Neural cell (in vitro differentiated cells): ENCODE results near the gene NACC2.

Source experiments
- CTCF ChIP-seq: fragments of 450-650 bp; IDR thresholded peaks from 2 replicates; pipeline ENCODE4 v1.5.1; 2014; ENCODE audit warnings: antibody characterized with exemption, mild to moderate bottlenecking, moderate library complexity; ENCODE audit not compliant: poor library complexity, severe bottlenecking
- EP300 ChIP-seq: fragments of 450-650 bp; conservative IDR thresholded peaks from 2 replicates; pipeline ENCODE4 v1.6.1; 2014; ENCODE audit warnings: antibody characterized with exemption, mild to moderate bottlenecking, moderate library complexity; ENCODE audit not compliant: poor library complexity, severe bottlenecking
- SMC3 ChIP-seq: fragments of 450-650 bp; conservative IDR thresholded peaks from 2 replicates; pipeline ENCODE4 v1.6.1; 2014; ENCODE audit warnings: antibody characterized with exemption, mild to moderate bottlenecking, moderate library complexity; ENCODE audit not compliant: poor library complexity
- TAF1 ChIP-seq: IDR thresholded peaks from 2 replicates; pipeline ENCODE4 v1.6.1; 2012; ENCODE audit warnings: low read depth

DNA sequence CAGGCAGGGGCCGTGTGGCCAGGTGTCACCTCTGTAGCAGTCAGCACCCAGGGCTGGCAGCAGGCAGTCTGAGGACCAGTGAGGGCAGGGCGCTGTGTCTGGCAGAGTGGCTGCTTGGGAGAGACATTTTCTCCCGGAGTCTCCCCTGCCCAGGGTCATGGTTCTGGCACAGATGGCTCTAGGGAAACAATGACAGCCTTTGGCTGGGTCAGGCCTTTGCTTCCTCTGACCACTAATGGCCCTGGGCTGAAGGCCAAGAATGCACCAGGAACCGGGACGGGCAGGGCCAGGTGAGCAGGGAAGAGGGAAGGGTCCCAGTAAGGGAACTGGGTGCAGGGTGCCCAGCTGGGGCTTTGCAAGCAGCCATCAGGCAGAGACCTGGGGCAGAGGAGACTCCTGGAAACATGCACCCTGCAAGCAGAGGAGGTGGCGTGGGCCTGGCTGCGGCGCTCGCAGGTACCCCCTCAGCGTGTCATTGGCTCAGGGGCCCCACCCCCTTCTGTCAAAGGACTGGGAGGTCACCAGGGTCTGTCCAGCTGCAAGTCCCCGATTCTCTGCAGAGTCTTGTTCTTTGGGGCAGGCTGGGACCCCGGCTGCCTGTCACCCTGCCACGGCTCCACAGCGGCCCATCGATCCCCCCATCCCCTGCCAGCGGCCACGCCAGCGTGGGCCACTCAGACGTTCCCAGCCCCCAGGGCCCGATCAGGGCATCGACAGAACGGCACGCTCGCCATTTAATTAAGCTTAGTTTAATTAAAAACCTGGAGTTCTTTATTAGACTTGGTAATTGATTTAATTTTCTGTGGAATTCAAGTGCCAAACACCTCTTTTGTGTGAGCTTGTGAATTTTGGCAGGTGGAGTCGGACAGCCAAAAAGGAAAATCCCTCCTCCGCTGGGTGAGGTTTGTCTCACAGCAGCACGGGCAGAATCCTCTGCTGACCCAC lies 42.5 kb upstream of the NACC2 start:
- TF ChIP-seq CTCF (no peak), EP300 (no peak), TAF1 (no peak), SMC3 (no peak)
